GM19023 (cell line): Measurements from ENCODE around the gene PDE4A.
"Not testable (repeated sequence)": the region's sequence is repeated elsewhere in the genome, so short reads cannot be mapped to it uniquely, and the experiment has no call there.

ENCODE experiments used
- ATAC-seq: cut with Tn5 transposase; IDR thresholded peaks from one replicate; pipeline ENCODE4 v1.9.1; 2021; ENCODE audit warnings: mild to moderate bottlenecking, moderate library complexity; ENCODE audit not compliant: unreplicated experiment

PDE4A gene

GRCh38 chr19:10420444-10421239 lies at the start of gene PDE4A:
Gene PDE4A, plus strand, starts transcription at chr19:10420538. Its CDS starts 227 bp downstream, at chr19:10420765.
- no peak for ATAC-seq

- no peak for ATAC-seq
Observed at GRCh38 chr19:10372690-10373089, 47.6 kb upstream of the PDE4A start.

GRCh38 chr19:10374931-10375330 lies 45.4 kb upstream of the PDE4A start:
- ATAC-seq: no peak

GRCh38 chr19:10377140-10377640 lies 43.1 kb upstream of the PDE4A start:
- not testable (repeated sequence) for ATAC-seq

GRCh38 chr19:10378124-10378523 lies 42.2 kb upstream of the PDE4A start:
- no peak for ATAC-seq

GRCh38 chr19:10379880-10380312 lies 40.4 kb upstream of the PDE4A start:
- no peak for ATAC-seq

GRCh38 chr19:10380313-10381102 lies 39.8 kb upstream of the PDE4A start, which contains the start of gene TYK2:
Gene TYK2, minus strand, starts transcription at chr19:10380572. Its CDS starts 2,166 bp downstream, at chr19:10378406.
- ATAC-seq: peak; percentile 91

- ATAC-seq: not testable (repeated sequence)
Observed at GRCh38 chr19:10383223-10383499, 37.2 kb upstream of the PDE4A start.

- ATAC-seq: no peak
Observed at GRCh38 chr19:10384580-10384979, 35.8 kb upstream of the PDE4A start.

- ATAC-seq: no peak
Observed at GRCh38 chr19:10388957-10389356, 31.4 kb upstream of the PDE4A start.

- ATAC-seq: no peak
Observed at GRCh38 chr19:10389863-10390262, 30.5 kb upstream of the PDE4A start.

- no peak for ATAC-seq
Observed at GRCh38 chr19:10390652-10391286, 29.6 kb upstream of the PDE4A start.

GRCh38 chr19:10392120-10392519 lies 28.2 kb upstream of the PDE4A start:
- no peak for ATAC-seq

GRCh38 chr19:10393137-10393536 lies 27.2 kb upstream of the PDE4A start:
- ATAC-seq: no peak

- ATAC-seq: no peak
Observed at GRCh38 chr19:10395003-10395402, 25.3 kb upstream of the PDE4A start.

- no peak for ATAC-seq
Observed at GRCh38 chr19:10395436-10395835, 24.9 kb upstream of the PDE4A start.

- ATAC-seq: no peak
Observed at GRCh38 chr19:10395917-10396316, 24.4 kb upstream of the PDE4A start.

GRCh38 chr19:10398819-10399218 lies 21.5 kb upstream of the PDE4A start:
- ATAC-seq: no peak

GRCh38 chr19:10399340-10399739 lies 21.0 kb upstream of the PDE4A start:
- ATAC-seq: not testable (repeated sequence)

- no peak for ATAC-seq
Observed at GRCh38 chr19:10399878-10400277, 20.5 kb upstream of the PDE4A start.

GRCh38 chr19:10402441-10403038 lies 17.8 kb upstream of the PDE4A start:
- ATAC-seq: no peak
